Activated CD8-positive, alpha-beta memory T cell treated with anti-CD3 and anti-CD28 coated beads, Interleukin-2, amount 50 U/mL, for 4 hours (primary cell): ENCODE measurements around the gene ZNF174.

Experiments
- DNase-seq: peaks from one replicate; pipeline ENCODE4 v3.0.0-alpha.2; 2020

The ZNF174 gene

GRCh38 chr16:3400779-3401688, at the start of gene ZNF174, which contains the start of gene ZSCAN32:
ZNF174 (plus strand) TSS chr16:3401215; CDS start chr16:3402005, 790 bp downstream.
ZSCAN32 (minus strand) TSS chr16:3401004; CDS start chr16:3397557, 3,447 bp downstream.
- DNase-seq, result peak; percentile 98

DNA sequence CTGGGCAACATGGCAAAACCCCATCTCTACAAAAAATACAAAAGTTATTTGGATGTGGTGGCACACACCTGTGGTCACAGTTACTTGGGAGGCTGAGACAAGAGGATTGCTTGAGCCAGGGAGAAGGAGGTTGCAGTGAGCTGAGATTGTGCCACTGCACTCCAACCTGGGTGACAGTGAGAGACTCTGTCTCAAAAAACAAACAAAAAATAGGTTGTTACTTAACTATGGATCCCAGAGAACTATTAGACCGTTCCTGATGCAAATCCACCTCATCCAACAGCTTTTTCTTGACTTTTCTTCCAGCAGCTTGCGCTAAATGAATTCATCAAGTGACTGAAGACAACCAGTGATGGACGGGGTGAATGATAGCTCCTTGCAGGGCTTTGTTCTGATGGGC, 45.4 kb upstream of the ZNF174 start, which contains the start of gene OR2C1:
OR2C1 (plus strand) TSS at position 301 of the 400 bp plus-strand sequence; CDS start at position 353, 52 bp downstream.
- no peak for DNase-seq

DNA sequence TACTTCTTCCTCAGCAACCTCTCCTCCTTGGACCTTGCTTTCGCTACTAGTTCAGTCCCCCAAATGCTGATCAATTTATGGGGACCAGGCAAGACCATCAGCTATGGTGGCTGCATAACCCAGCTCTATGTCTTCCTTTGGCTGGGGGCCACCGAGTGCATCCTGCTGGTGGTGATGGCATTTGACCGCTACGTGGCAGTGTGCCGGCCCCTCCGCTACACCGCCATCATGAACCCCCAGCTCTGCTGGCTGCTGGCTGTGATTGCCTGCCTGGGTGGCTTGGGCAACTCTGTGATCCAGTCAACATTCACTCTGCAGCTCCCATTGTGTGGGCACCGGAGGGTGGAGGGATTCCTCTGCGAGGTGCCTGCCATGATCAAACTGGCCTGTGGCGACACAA, 44.9 kb upstream of the ZNF174 start:
- no peak for DNase-seq

- DNase-seq, result no peak
Measured at GRCh38 chr16:3358871-3359270, 42.1 kb upstream of the ZNF174 start.

DNA sequence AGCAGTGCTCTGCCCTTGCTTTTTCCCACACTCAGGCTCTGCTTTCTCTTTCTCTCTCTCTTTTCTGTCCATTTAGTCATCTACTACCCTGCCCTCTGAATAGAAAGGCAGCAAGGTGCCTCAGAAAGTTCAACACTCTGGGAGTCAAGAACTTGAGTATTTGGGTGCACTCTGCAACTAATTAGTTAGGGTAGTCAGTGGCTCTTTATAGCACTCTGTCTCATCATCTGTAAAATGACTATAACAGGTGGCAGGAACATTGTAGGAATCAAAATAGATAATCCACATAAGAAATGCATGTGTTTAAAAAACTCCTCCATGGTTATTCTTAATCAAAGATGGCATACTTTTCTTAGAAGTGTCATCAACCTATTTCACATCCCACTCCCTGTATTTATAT, 38.1 kb upstream of the ZNF174 start:
- DNase-seq, result no peak

DNA sequence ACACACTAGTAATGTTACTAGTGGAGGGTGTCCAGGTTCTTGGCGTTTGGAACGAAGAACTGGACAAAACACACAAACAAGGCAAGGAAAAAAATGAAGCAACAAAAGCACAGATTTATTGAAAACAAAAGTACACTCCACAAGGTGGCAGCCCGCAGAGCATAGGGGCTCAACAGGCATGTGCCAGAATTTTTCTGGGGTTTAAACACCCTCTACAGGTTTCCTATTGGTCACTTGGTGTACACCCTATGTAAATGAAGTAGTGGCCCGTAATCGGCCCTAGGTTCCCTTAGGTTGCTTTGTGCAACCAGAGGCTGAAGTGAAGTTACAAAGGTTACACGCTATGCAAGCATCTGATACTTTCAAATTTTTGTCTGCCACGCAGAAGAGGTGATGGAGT, 37.2 kb upstream of the ZNF174 start:
- no peak for DNase-seq

DNA sequence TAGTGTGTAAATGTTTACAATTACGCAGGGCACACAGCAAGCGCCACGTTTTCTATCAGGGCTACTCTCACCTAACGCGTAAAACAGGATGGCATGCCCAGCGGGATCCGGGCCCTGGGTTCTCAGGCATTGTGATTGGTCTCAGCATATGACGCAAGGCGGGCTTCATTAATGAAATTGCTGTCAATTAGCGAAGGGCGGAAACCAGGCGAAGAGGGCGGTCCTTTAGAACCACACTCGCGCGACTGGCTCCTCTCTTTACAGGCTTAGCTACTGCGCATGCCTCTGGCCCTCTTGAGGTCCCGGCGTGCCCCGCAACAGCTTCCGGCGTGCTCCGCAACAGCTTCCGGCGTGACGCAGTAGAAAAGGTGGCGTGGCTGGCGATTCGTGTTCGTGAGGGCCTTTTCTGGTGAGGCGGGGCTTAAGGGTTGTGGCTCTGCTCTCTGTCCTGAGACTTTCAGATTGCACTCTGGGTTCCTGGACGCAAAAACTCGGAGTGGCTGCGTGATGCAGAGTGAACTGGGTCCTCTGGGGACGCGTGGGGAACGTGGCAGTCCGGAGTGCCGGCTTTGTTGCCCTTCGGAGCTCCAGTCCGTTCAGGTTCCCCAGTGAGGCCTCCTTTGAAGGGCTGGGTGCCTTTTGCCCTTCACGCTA, 36.1 kb upstream of the ZNF174 start:
- DNase-seq, result peak; percentile 82

- DNase-seq, result no peak
Measured at GRCh38 chr16:3369073-3369472, 31.9 kb upstream of the ZNF174 start.

DNA sequence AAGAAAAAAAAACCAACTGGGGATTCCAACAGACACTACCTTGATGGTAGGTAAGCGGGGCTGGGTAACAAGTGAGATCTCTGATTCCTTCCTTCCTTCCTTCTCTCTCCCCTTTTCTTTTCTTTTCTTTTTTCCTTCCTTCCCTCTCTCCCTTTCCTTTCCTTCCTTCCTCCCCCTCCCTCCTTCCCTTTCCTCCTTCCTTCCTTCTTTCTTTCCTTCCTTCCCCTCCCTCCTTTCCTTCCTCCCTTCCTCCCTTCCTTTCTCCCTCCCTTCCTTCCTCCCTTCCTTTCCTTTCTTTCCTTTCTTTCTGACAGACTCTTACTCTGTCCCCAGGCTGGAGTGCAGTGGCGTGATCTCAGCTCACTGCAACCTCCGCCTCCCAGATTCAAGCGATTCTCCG, 25.3 kb upstream of the ZNF174 start:
- DNase-seq, result no peak

DNA sequence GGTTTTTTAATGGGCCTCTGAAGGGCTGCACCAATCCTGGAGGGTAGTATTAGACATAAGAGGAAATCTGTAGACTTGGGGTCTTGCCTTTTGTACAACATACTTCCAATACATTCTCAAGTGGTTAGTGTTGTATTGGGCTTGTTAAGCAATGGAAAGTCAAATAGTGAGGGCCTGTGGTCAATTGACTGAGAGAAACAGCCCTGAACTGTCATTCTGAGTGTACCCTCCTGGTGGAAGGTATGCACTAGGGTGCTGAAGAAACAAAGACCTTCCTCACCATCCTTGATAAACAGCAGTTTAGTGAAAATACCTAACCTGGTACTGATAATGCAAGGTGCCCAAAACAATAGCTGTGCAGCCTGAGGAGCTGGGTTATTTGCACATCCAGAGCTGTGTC, 23.1 kb upstream of the ZNF174 start:
- no peak for DNase-seq

- no peak for DNase-seq
Measured at GRCh38 chr16:3383045-3383448, 18.0 kb upstream of the ZNF174 start.

DNA sequence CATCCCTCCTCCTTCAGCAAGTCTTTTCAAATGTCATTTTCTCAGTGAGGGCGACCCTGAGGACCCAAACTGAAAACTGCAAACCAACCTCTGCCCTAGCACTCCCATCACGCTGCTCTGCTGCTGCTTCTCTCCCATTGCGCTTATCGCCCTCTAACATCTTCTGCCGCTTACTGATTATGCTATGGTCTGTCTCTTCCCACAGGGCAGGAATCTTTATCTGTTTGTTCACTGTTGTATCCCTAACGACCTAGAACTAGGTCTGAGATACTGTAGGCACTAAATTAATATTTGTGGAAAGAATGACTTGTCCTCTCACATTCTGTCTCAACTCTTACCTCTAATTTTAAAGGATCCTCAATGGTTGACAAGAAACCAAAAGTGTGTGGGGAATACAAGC, 12.7 kb upstream of the ZNF174 start:
- DNase-seq, result no peak

DNA sequence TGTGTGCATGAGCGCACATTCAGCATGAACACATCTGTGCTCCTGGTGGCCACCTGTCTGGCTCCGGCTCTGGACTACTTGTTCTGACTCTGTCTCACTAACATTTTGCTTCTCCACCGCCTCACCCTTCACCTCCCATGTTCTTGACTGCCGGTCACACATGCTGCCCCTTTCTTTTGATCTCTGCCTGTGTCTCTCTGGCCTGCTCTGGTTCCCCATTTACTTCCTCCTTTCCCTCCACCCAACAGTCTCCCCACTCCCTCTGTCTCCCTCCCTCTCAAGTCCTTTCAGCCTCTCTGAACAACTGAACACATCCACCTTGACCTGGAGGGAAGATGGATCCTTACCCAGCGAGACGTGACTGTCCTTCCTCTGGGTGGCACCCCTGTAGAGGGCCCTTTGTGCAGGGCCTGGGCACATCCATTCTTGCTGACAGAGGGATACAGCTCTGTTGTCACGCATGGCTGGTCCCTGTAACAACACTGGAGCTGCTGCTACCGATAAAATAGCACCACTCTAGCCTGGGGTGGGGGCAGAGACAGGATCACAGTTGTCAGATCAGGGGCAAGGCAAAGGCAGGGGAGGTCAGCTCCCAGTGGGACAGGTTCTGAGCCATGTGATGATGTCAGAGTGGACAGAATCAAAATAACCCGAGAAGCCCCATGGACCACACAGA, 11.2 kb upstream of the ZNF174 start:
- no peak for DNase-seq

- no peak for DNase-seq
Measured at GRCh38 chr16:3400446-3400778, 603 bp upstream of the ZNF174 start.

- no peak for DNase-seq
Measured at GRCh38 chr16:3401719-3402397, 843 bp downstream of the ZNF174 start.

GRCh38 chr16:3408561-3409197, 7.7 kb downstream of the ZNF174 start:
- DNase-seq, result no peak

GRCh38 chr16:3413730-3414379, 12.8 kb downstream of the ZNF174 start:
- DNase-seq, result no peak

- peak; percentile 26 for DNase-seq
Measured at GRCh38 chr16:3431779-3432219, 30.8 kb downstream of the ZNF174 start.

- no peak for DNase-seq
Measured at GRCh38 chr16:3434373-3434772, 33.4 kb downstream of the ZNF174 start.

DNA sequence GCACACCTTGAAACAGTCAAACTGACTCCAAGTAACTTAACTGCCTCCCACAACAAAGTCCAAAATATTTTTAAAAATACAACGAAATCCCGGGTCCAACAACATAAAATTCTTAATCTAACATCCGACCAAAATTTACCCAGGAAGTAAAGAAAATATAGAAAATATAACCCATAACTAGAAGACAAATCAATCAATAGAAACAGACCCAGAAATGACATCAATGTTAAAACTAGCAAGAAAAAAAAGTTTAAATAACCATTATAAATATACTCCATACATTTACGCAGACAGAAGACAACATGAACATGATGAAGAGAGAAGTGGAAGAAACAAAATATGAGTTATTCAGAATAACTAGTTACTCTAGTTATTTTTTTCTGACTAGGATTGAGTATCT, 38.6 kb downstream of the ZNF174 start:
- no peak for DNase-seq

GRCh38 chr16:3443108-3444031, 42.4 kb downstream of the ZNF174 start, which contains the start of the genes NAA60 and ZNF597:
NAA60 (plus strand) TSS chr16:3443680; CDS start chr16:3476228, 32,548 bp downstream.
ZNF597 (minus strand) TSS chr16:3443504; CDS start chr16:3443153, 351 bp downstream.
- peak; percentile 70 for DNase-seq
